AG04449 (cell line): ENCODE data around the gene ZNF547.
A peak's percentile ranks its signal among the peaks of the same experiment; 100 is the strongest.

Source experiments
- CTCF ChIA-PET: fragments of 350-600 bp; formaldehyde crosslinking; extraction: SDS; loops from one replicate; lab custom pipeline; 2021; ENCODE audit warnings: antibody characterized with exemption; lab: Yijun Ruan, JAX
- POLR2A ChIA-PET: fragments of 400-600, 350-600 bp; formaldehyde crosslinking; extraction: SDS; loops from one replicate; lab custom pipeline; 2020; ENCODE audit warnings: antibody characterized with exemption, inconsistent platforms; lab: Yijun Ruan, JAX
- DNase-seq: peaks from one replicate; pipeline ENCODE4 v3.0.0-alpha.2; 2010; ENCODE audit warnings: low read depth, low spot score
- H3K4me3 ChIP-seq: 2 replicates; pipeline ENCODE4 v1.5.1; 2011; ENCODE audit warnings: low read depth, mild to moderate bottlenecking, control low read depth, low read length
- CTCF ChIP-seq: IDR thresholded peaks from one replicate; pipeline ENCODE4 v1.5.1; 2011; ENCODE audit warnings: mild to moderate bottlenecking, moderate library complexity, low read length, control low read depth, inconsistent platforms; ENCODE audit not compliant: insufficient read depth; ENCODE audit errors: missing control alignments

Gene ZNF547

DNA sequence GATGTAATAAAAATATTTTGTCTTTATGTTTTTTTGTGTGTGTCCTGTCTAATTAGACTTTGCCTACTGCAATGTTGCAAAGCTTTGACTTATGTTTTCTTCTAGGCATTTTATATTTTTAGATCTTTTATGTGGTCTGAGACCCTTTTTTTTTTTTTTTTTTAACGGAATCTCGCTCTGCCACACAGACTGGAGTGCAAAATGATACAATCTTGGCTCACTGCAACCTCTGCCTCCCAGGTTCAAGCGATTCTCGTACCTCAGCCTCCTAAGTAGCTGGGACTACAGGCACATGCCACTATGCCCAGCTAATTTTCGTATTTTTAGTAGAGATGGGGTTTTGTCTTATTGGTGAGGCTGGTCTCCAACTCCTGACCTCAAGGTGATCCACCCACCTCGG, 20.8 kb upstream of the ZNF547 start:
- TF ChIP-seq CTCF, result no peak
- no peak for DNase-seq
- POLR2A ChIA-PET, result no interaction called here
- CTCF ChIA-PET, result interaction anchor here (0.8 kb wide), 1 partner anchor 36 kb away, joined by 4 read pairs; no protein-coding TSS in a partner anchor
- no peak overlapping the region for H3K4me3 ChIP-seq

GRCh38 chr19:57348136-57348535, 15.2 kb upstream of the ZNF547 start:
- no peak for TF ChIP-seq CTCF
- DNase-seq, result peak; percentile 21
- ChIA-PET POLR2A (no interaction called here), CTCF (no interaction called here)
- no peak overlapping the region for H3K4me3 ChIP-seq

GRCh38 chr19:57350877-57351805, 12.2 kb upstream of the ZNF547 start, which contains the start of gene ZNF304:
Gene ZNF304, plus strand, starts transcription at chr19:57351271. Its CDS starts 394 bp downstream, at chr19:57351665.
- CTCF ChIA-PET, result interaction anchor here (0.9 to 1.2 kb wide), 3 partner anchors 10 to 33 kb away, joined by 3 to 4 read pairs (median 3); no protein-coding TSS in a partner anchor

DNA sequence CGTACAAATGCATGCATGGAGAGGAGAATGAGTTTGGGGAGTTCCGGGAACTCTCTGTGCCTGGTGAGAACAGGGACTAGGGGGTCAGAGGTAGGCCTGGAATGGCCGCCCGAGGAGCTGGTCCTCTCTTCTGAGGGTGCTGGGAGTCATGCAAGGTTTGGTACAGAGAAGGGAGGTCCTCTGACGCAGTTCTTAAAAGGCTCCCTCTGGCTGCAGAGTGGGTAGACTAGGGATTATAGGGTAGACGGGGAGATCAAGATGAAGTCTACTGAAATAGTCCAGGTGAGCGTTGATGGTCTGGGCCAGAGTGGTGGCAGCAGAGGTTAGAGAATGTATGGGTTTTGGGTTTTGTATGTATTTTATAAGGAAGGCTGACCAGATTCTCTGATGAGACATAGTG, 11.5 kb upstream of the ZNF547 start:
- ChIA-PET CTCF (interaction anchor here (1.0 kb wide), 1 partner anchor 9 kb away, joined by 3 read pairs; no protein-coding TSS in a partner anchor), POLR2A (no interaction called here)
- no peak for TF ChIP-seq CTCF
- peak overlapping the region; percentile 99 for H3K4me3 ChIP-seq
- DNase-seq, result no peak

More at GRCh38 chr19:57350877-57351805, 12.2 kb upstream of the ZNF547 start, which contains the start of gene ZNF304:
- H3K4me3 ChIP-seq, result peak within 1 kb of the TSS; percentile 99
- POLR2A ChIA-PET, result interaction anchor here (0.6 kb wide), 1 partner anchor 11 kb away, joined by 5 read pairs; no protein-coding TSS in a partner anchor
- no peak for TF ChIP-seq CTCF
- DNase-seq, result peak; percentile 77

- DNase-seq, result no peak
- CTCF ChIA-PET, result interaction anchor here (1.3 kb wide), 1 partner anchor 11 kb away, joined by 3 read pairs; no protein-coding TSS in a partner anchor
These were observed 7.4 kb upstream of the ZNF547 start for GRCh38 chr19:57355916-57356315.

More at GRCh38 chr19:57355916-57356315, 7.4 kb upstream of the ZNF547 start:
- no peak overlapping the region for H3K4me3 ChIP-seq
- no peak for TF ChIP-seq CTCF
- POLR2A ChIA-PET, result no interaction called here
